Measurements from ENCODE around the gene GNAO1. TPM values are rescaled to one million over a fixed set of nuclear protein-coding genes. Genes with fewer than 3 reads are reported as not detected.

GNAO1 gene
- total RNA-seq, 1 donor from 2014 or later: 250 TPM

DNA sequence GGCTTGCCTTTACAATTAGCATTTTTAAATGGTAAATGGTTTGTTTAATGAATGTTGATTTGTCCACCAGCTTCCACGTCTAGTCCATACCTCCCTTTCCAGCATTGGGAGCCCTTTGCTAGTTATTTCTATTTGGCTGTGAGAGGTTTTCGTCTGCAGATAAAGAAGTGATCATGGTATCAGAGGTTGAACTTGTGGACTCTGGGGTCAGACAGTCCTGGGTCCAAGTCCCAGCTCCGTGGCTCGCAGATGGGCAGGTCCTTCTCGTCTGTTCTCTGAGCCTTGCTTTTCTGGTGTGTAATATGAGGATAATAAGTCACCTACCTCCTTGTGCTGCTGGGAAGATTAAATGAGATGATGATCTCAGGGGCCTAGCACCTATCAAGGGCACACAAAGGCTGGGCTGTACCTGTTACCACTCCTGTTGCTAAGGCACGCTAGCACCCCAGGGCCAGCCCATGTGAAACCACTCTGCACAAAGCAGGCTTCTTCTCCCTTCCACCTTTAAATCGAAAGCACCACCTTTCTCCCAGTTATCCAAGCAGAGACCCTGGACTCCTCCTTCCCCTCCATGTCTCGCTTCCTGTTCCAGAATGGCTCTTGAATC, 103.9 kb downstream of the GNAO1 start:
- Mint-ChIP-seq H3K27me3 (ENCODE audit: unreplicated experiment) (peaks cover 10% of the 10 kb centered on the region), H3K4me3 (ENCODE audit: unreplicated experiment) (peak overlapping the region; percentile 36), H3K36me3 (ENCODE audit: unreplicated experiment) (no peaks in the 10 kb centered on the region), H3K4me1 (ENCODE audit: low read depth, unreplicated experiment) (peaks cover 29% of the 10 kb centered on the region), H3K9me3 (ENCODE audit: unreplicated experiment) (peaks cover 3% of the 10 kb centered on the region), H3K27ac (ENCODE audit: unreplicated experiment) (no peak overlapping the region)
- no peak for DNase-seq
- no peak for TF ChIP-seq CTCF (IDR thresholded peaks at IDR 0.05; ENCODE audit: partially characterized antibody, unreplicated experiment)

DNA sequence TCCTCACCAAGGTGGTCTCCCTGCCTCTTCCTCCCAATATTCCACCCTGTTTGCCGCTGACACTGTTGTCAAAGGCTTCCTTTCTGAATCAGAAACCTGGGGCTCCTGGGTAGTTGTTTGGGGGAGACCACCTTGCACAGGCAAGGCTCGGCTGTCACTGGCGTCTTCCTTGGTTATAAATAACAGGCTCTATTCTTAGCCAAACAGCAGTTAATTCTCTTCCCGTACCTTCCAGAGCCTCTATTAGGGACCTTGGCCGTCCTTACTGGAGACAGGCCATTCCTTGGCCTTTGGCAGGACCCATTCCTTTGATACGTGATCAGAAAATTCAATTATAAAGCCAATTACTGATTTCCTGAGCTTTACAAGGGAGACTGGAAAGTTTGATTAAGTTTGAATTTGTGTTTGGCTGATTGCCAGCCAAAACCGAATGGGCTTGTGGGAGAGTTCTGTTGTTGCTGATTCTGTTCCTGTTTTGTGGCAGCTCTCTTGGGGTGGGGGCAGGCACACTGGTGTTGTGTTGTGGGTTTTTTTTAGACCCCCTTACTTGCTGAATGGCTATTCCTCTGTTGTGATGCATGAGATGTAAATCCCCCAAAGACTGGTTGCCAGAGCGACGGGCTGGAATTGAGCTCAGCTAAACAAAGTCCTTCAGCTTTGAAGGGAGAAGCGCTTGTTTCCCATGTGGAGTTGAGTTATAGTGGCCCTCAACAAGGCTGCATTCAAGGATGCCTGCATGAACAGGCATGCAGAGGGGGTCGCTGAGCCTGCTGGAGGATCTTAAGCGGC, 104.6 kb downstream of the GNAO1 start:
- Mint-ChIP-seq H3K36me3 (ENCODE audit: unreplicated experiment) (no peaks in the 10 kb centered on the region), H3K4me3 (ENCODE audit: unreplicated experiment) (peak overlapping the region; percentile 36), H3K4me1 (ENCODE audit: low read depth, unreplicated experiment) (peaks cover 26% of the 10 kb centered on the region), H3K9me3 (ENCODE audit: unreplicated experiment) (peaks cover 3% of the 10 kb centered on the region), H3K27ac (ENCODE audit: unreplicated experiment) (peak overlapping the region; percentile 48), H3K27me3 (ENCODE audit: unreplicated experiment) (peaks cover 10% of the 10 kb centered on the region)
- TF ChIP-seq CTCF (IDR thresholded peaks at IDR 0.05; ENCODE audit: partially characterized antibody, unreplicated experiment): no peak
- DNase-seq: no peak

DNA sequence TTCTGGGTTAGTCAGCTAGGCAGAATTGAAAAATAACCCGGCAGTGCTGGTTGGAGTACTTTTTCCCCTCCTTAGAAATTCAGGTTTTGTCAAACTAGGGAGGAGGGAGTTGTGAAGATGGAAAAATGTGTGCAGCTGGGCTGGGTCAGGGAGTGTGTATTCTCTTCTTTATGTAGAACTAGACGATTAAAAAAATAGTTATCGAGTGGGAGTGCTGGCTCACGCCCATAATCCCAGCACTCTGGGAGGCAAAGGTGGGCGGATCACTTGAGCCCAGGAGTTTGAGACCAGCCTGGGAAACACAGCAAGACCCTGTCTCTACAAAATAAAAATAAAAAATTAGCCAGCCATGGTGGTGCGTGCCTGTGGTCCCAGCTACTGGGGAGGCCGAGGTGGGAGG, 106.4 kb downstream of the GNAO1 start:
- H3K4me3 Mint-ChIP-seq (ENCODE audit: unreplicated experiment): no peak overlapping the region
- H3K4me1 Mint-ChIP-seq (ENCODE audit: low read depth, unreplicated experiment): peaks cover 34% of the 10 kb centered on the region
- no peaks in the 10 kb centered on the region for H3K36me3 Mint-ChIP-seq (ENCODE audit: unreplicated experiment)
- no peak for DNase-seq
- H3K27me3 Mint-ChIP-seq (ENCODE audit: unreplicated experiment): peaks cover 5% of the 10 kb centered on the region
- peaks cover 6% of the 10 kb centered on the region for H3K9me3 Mint-ChIP-seq (ENCODE audit: unreplicated experiment)
- H3K27ac Mint-ChIP-seq (ENCODE audit: unreplicated experiment): peak overlapping the region; percentile 38
- no peak for TF ChIP-seq CTCF (IDR thresholded peaks at IDR 0.05; ENCODE audit: partially characterized antibody, unreplicated experiment)

DNA sequence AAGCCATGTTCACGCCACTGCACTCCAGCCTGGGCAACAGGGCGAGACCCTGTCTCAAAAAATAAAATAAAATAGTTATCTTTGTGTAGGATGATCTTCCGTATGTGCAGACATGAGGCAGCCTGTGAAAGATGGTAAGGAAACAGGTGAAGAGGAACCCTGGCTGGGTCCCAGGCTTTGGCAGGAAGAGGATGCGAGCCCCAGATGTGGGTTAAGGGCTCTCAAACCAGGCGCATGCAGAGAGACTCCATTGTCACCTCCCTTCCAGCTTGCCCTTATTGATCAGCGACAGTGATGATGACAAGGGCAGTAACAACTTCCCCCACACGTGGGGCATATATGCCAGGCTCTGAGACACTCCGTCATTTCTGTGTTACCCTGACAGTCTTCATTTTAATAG, 106.8 kb downstream of the GNAO1 start:
- Mint-ChIP-seq H3K27ac (ENCODE audit: unreplicated experiment) (no peak overlapping the region), H3K4me3 (ENCODE audit: unreplicated experiment) (no peak overlapping the region), H3K9me3 (ENCODE audit: unreplicated experiment) (peaks cover 6% of the 10 kb centered on the region), H3K27me3 (ENCODE audit: unreplicated experiment) (peaks cover 5% of the 10 kb centered on the region), H3K36me3 (ENCODE audit: unreplicated experiment) (no peaks in the 10 kb centered on the region), H3K4me1 (ENCODE audit: low read depth, unreplicated experiment) (peaks cover 37% of the 10 kb centered on the region)
- DNase-seq: no peak
- no peak for TF ChIP-seq CTCF (IDR thresholded peaks at IDR 0.05; ENCODE audit: partially characterized antibody, unreplicated experiment)
